ENCODE data around the gene BMAL1. TPM values are rescaled to one million over a fixed set of nuclear protein-coding genes. Genes with fewer than 3 reads are reported as not detected.
"Not testable (repeated sequence)": the region's sequence is repeated elsewhere in the genome, so short reads cannot be mapped to it uniquely, and the experiment has no call there.

The BMAL1 gene
- polyA plus RNA-seq, 1 donor (not counting 4 experiments of a cell fraction or from before 2014, with no cell fraction given) = 27.5 TPM

GRCh38 chr11:13434247-13435205, 156.9 kb downstream of the BMAL1 start:
- FAIRE-seq = no peak
- dilution Hi-C loops (cut with MboI; ENCODE audit: extremely low pct_ligation_motif_present, low sequenced_read_pairs) = no loop called here

DNA sequence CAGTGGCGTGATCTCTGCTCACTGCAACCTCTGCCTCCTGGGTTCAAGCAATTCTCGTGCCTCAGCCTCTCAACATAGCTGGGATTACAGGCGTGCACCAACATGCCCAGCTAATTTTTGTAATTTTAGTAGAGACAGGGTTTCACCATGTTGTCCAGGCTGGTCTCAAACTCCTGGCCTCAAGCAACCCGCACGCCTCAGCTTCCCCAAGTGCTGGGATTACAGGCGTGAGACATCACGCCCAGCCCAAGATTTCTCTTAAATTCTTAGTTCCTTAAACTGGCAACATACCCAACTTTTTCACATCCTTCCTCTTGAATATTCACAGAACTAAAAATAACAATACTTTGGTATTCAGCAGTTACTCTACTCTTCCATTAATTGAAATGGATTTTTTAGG, 159.2 kb downstream of the BMAL1 start:
- H3K4me3 ChIP-seq (ENCODE audit: control insufficient read depth in 2 of 3, extremely low read depth in 1 of 3, insufficient read depth in 2 of 3, low read depth in 1 of 3, low read length in 3 of 3); H3K27ac ChIP-seq (ENCODE audit: control insufficient read depth, insufficient read depth, low read length); DNase-seq (ENCODE audit: low read depth, low spot score); H3K27me3 ChIP-seq (ENCODE audit: control insufficient read depth, extremely low read depth, insufficient read depth, low read length); FAIRE-seq; dilution Hi-C loops (cut with MboI; ENCODE audit: extremely low pct_ligation_motif_present, low sequenced_read_pairs); H4K20me1 ChIP-seq (ENCODE audit: control insufficient read depth, extremely low read depth, insufficient read depth, low read length); H3K4me2 ChIP-seq (ENCODE audit: control insufficient read depth, extremely low read depth, insufficient read depth, low read depth, low read length); H3K9me1 ChIP-seq (ENCODE audit: control insufficient read depth, extremely low read depth, insufficient read depth, low read length); H2AFZ ChIP-seq (ENCODE audit: control insufficient read depth, low read length); H3K9me3 ChIP-seq (ENCODE audit: control insufficient read depth, low read depth, low read length); H3K9ac ChIP-seq (ENCODE audit: control insufficient read depth, extremely low read depth, insufficient read depth, low read length); H3K36me3 ChIP-seq (ENCODE audit: control insufficient read depth in 2 of 2, extremely low read depth in 1 of 2, insufficient read depth in 2 of 2, low read length in 2 of 2): not testable (repeated sequence)
- H3K79me2 ChIP-seq (ENCODE audit: control insufficient read depth, insufficient read depth, low read length) = peaks cover 52% of the 10 kb centered on the region
- H3K4me1 ChIP-seq (ENCODE audit: control insufficient read depth, extremely low read depth, insufficient read depth, low read length) = peaks cover 15% of the 10 kb centered on the region

More at GRCh38 chr11:13434247-13435205, 156.9 kb downstream of the BMAL1 start:
- no peaks in the 10 kb centered on the region for H3K9me1 ChIP-seq (ENCODE audit: control insufficient read depth, extremely low read depth, insufficient read depth, low read length)
- no peak overlapping the region for H3K4me2 ChIP-seq (ENCODE audit: control insufficient read depth, extremely low read depth, insufficient read depth, low read depth, low read length)
- H3K9ac ChIP-seq (ENCODE audit: control insufficient read depth, extremely low read depth, insufficient read depth, low read length) = no peak overlapping the region
- no peak overlapping the region for H2AFZ ChIP-seq (ENCODE audit: control insufficient read depth, low read length)
- no peaks in the 10 kb centered on the region for H3K27me3 ChIP-seq (ENCODE audit: control insufficient read depth, extremely low read depth, insufficient read depth, low read length)
- H3K79me2 ChIP-seq (ENCODE audit: control insufficient read depth, insufficient read depth, low read length) = peaks cover 63% of the 10 kb centered on the region
- H3K9me3 ChIP-seq (ENCODE audit: control insufficient read depth, low read depth, low read length) = no peaks in the 10 kb centered on the region
- H3K4me3 ChIP-seq (ENCODE audit: control insufficient read depth in 2 of 3, extremely low read depth in 1 of 3, insufficient read depth in 2 of 3, low read depth in 1 of 3, low read length in 3 of 3) = no peak overlapping the region
- H4K20me1 ChIP-seq (ENCODE audit: control insufficient read depth, extremely low read depth, insufficient read depth, low read length) = peaks cover 3% of the 10 kb centered on the region
- peaks cover 4% of the 10 kb centered on the region for H3K4me1 ChIP-seq (ENCODE audit: control insufficient read depth, extremely low read depth, insufficient read depth, low read length)
- H3K27ac ChIP-seq (ENCODE audit: control insufficient read depth, insufficient read depth, low read length) = no peak overlapping the region
- no peaks in the 10 kb centered on the region for H3K36me3 ChIP-seq (ENCODE audit: control insufficient read depth in 2 of 2, extremely low read depth in 1 of 2, insufficient read depth in 2 of 2, low read length in 2 of 2)
- TF ChIP-seq EZH2 (IDR thresholded peaks at IDR 0.05; ENCODE audit: low read length) = no peak
- no peak for DNase-seq (ENCODE audit: low read depth, low spot score)

Other genes starting within 250 kb of the BMAL1 start
- 45.6 to 76.0 TPM (median 66.5 TPM) in 3 replicates for gene BTBD10, start 185.4 kb downstream of the BMAL1 start, polyA plus RNA-seq
- not detected in 3 replicates for gene PTH, start 218.2 kb downstream of the BMAL1 start, polyA plus RNA-seq

All from keratinocyte (primary cell).